Endothelial cell of umbilical vein (primary cell): Measurements from ENCODE around the gene GABPB1. TPM values are rescaled to one million over a fixed set of nuclear protein-coding genes. Genes with fewer than 3 reads are reported as not detected.

ENCODE experiments used
- BruUV-seq: library from RNA; stranded (reverse); fragments of 400-500 nt; replicated peaks from 2 replicates; lab custom pipeline; 2021; lab: Mats Ljungman, UMichigan
- CTCF ChIA-PET: fragments of 300-600, 350-600 bp; sonication (Branson Sonifier 250); formaldehyde crosslinking; loops from one replicate; lab custom pipeline; 2021; ENCODE audit warnings: antibody characterized with exemption, inconsistent platforms; lab: Charles Lee
- POLR2A ChIA-PET: fragments of 300-600, 350-600 bp; sonication (Branson Sonifier 250); formaldehyde crosslinking; loops from one replicate; lab custom pipeline; 2021; ENCODE audit warnings: antibody characterized with exemption, inconsistent platforms; lab: Charles Lee
- DNase-seq: peaks from one replicate; pipeline ENCODE4 v3.0.0-alpha.2; 2011; ENCODE audit warnings: low read depth, low spot score
- FAIRE-seq: peaks from 2 replicates; lab custom pipeline; 2011; peaks lifted over from hg19 to GRCh38; lab: Jason Lieb, UNC
- H2AFZ ChIP-seq: 2 replicates; pipeline ENCODE4 v1.6.0; 2012; ENCODE audit warnings: low read depth, low read length, control low read depth, inconsistent platforms
- H3K27ac ChIP-seq: 2 replicates; pipeline ENCODE4 v1.5.1; 2011; ENCODE audit warnings: low read depth, mild to moderate bottlenecking, control low read depth, low read length, moderate library complexity; ENCODE audit not compliant: insufficient read depth
- H3K27me3 ChIP-seq, 2 experiments: 2 replicates each; pipeline versions ENCODE4 v1.6.0 to v1.6.1; 2011; ENCODE audit warnings: low read length in 2 of 2, mixed read lengths in 1 of 2; ENCODE audit not compliant: control insufficient read depth in 2 of 2, insufficient read depth in 2 of 2
- H3K36me3 ChIP-seq, 2 experiments: 2 replicates in 1 of 2; 3 replicates in 1 of 2; pipeline ENCODE4 v1.5.1; 2011; ENCODE audit warnings: low read length in 2 of 2, mild to moderate bottlenecking in 1 of 2, moderate library complexity in 1 of 2; ENCODE audit not compliant: control insufficient read depth in 2 of 2, insufficient read depth in 2 of 2; ENCODE audit errors: extremely low read depth in 1 of 2
- H3K4me1 ChIP-seq: 3 replicates; pipeline ENCODE4 v1.5.1; 2011; ENCODE audit warnings: mild to moderate bottlenecking, low read length; ENCODE audit not compliant: control insufficient read depth, insufficient read depth; ENCODE audit errors: extremely low read depth
- H3K4me2 ChIP-seq: 2 replicates; pipeline ENCODE4 v1.6.1; 2011; ENCODE audit warnings: low read length, control low read depth, mixed read lengths; ENCODE audit not compliant: insufficient read depth
- H3K4me3 ChIP-seq, 3 experiments: fragments of 200-600 bp in 1 of 3; sonication (generic), shearing (Covaris generic) in 1 of 3; replicated peaks in 1 of 3; 2 replicates each; pipeline ENCODE4 v1.5.1; 2011 to 2016; ENCODE audit warnings: control low read depth in 3 of 3, low read length in 3 of 3, mild to moderate bottlenecking in 2 of 3, inconsistent platforms in 1 of 3, low read depth in 1 of 3, moderate library complexity in 1 of 3; ENCODE audit not compliant: insufficient read depth in 1 of 3
- H3K79me2 ChIP-seq: 2 replicates; pipeline ENCODE4 v1.6.0; 2012; ENCODE audit warnings: low read length, inconsistent platforms; ENCODE audit not compliant: control insufficient read depth, insufficient read depth
- H3K9ac ChIP-seq: replicated peaks from 2 replicates; pipeline ENCODE3; 2011; ENCODE audit warnings: low read length, control low read depth; ENCODE audit not compliant: insufficient read depth; ENCODE audit errors: extremely low read depth
- H3K9me1 ChIP-seq: replicated peaks from 3 replicates; pipeline ENCODE4 v1.6.0; 2011; ENCODE audit warnings: mild to moderate bottlenecking, low read length; ENCODE audit not compliant: control insufficient read depth, insufficient read depth; ENCODE audit errors: extremely low read depth
- H3K9me3 ChIP-seq: replicated peaks from 2 replicates; pipeline ENCODE4 v1.5.1; 2012; ENCODE audit warnings: low read length, inconsistent platforms; ENCODE audit not compliant: control insufficient read depth, insufficient read depth
- H4K20me1 ChIP-seq: replicated peaks from 2 replicates; pipeline ENCODE3; 2011; ENCODE audit warnings: mild to moderate bottlenecking, low read length; ENCODE audit not compliant: control insufficient read depth, insufficient read depth; ENCODE audit errors: extremely low read depth
- EZH2 ChIP-seq: IDR thresholded peaks from 2 replicates; pipeline ENCODE4 v1.6.1; 2012; ENCODE audit warnings: borderline replicate concordance, low read depth, mild to moderate bottlenecking, moderate library complexity, low read length, inconsistent platforms; ENCODE audit not compliant: severe bottlenecking
- GATA2 ChIP-seq: IDR thresholded peaks from 2 replicates; pipeline ENCODE4 v1.7.0; 2011; ENCODE audit warnings: low read depth, mild to moderate bottlenecking, moderate library complexity, mixed read lengths, low read length; ENCODE audit not compliant: insufficient read length, insufficient read depth
- JUN ChIP-seq: IDR thresholded peaks from 2 replicates; pipeline ENCODE4 v1.6.1; 2011; ENCODE audit warnings: borderline replicate concordance, low read depth; ENCODE audit not compliant: insufficient read length, insufficient read depth
- MYC ChIP-seq: IDR thresholded peaks from one replicate; pipeline ENCODE4 v1.6.1; 2011; ENCODE audit warnings: mild to moderate bottlenecking, low read depth, low read length
- POLR2A ChIP-seq: IDR thresholded peaks from 2 replicates; pipeline ENCODE4 v1.6.1; 2012; ENCODE audit warnings: low read depth, mild to moderate bottlenecking, control low read depth, low read length
- POLR2AphosphoS5 ChIP-seq: IDR thresholded peaks from 2 replicates; pipeline ENCODE4 v1.6.1; 2012; ENCODE audit warnings: low read depth, mild to moderate bottlenecking, control low read depth, low read length, moderate library complexity; ENCODE audit not compliant: insufficient read depth
- dilution Hi-C: fragments of 300-500 bp; cut with MboI; formaldehyde crosslinking; loops from one replicate; pipeline ENCODE4 v1.15.0; 2019; ENCODE audit warnings: low sequenced_read_pairs; ENCODE audit not compliant: extremely low pct_ligation_motif_present
- intact Hi-C: fragments of 100-400 bp; cut with micrococcal nuclease; formaldehyde crosslinking; loops from one replicate; pipeline ENCODE4 v1.10.0; 2022
- polyA plus RNA-seq, 4 experiments: library from polyadenylated mRNA; depleted of rRNA in 3 of 4; stranded (reverse) in 3 of 4; unstranded in 1 of 4; fragments of >200 nt; gene quantifications; 2 replicates each; pipeline versions ENCODE4 v1.2.1 to v1.2.3, GENCODE V29; 2011 to 2012; ENCODE audit warnings: missing spikeins in 1 of 4
- total RNA-seq: library from RNA; stranded (reverse); gene quantifications from 2 replicates; pipeline ENCODE4 v1.2.3, GENCODE V29; 2021
- TF ChIP-seq, protein P1 (sequence below): IDR thresholded peaks from 2 replicates; pipeline ENCODE4 v1.6.1; 2011; ENCODE audit not compliant: insufficient read depth, insufficient read length

GABPB1 gene
- total and polyA plus RNA-seq, 2 donors (not counting 3 experiments of a cell fraction or from before 2014, with no cell fraction given), result 42.3 to 59.7 TPM

DNA sequence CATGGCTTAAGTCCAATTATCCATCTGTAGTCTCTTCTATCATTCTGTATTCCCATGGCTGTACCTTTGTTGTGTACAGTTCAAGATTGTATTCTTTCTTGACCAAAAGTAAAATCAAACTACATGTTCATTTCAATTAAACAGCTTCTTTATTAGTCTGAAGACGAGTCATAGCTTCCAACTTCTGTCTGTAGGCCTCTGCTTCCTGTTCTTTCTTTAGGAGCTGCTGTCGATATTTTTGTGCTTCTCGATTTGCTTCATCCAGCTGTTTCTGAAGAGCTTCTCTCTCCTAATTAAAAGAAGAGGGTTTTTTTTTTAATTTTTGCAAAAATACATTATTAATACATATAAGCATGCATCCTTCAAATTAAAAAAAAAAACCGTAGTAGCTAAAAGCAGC, 76.5 kb downstream of the GABPB1 start:
- Histone ChIP-seq H2AFZ (no peak overlapping the region), H3K9me1 (no peaks in the 10 kb centered on the region), H3K27me3 (no peaks in the 10 kb centered on the region), H4K20me1 (no peaks in the 10 kb centered on the region), H3K27ac (no peak overlapping the region), H3K4me3 (no peak overlapping the region), H3K79me2 (no peaks in the 10 kb centered on the region), H3K4me1 (no peaks in the 10 kb centered on the region), H3K36me3 (no peaks in the 10 kb centered on the region), H3K4me2 (no peak overlapping the region), H3K9me3 (no peaks in the 10 kb centered on the region), H3K9ac (no peak overlapping the region)
- no TSS peak for BruUV-seq
- intact Hi-C loops, result no loop called here
- dilution Hi-C loops, result no loop called here
- TF ChIP-seq MYC (no peak), POLR2AphosphoS5 (no peak), JUN (no peak), GATA2 (no peak), EZH2 (no peak)
- TF ChIP-seq, protein P1, sequence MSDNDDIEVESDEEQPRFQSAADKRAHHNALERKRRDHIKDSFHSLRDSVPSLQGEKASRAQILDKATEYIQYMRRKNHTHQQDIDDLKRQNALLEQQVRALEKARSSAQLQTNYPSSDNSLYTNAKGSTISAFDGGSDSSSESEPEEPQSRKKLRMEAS, result no peak
- ChIA-PET POLR2A (interaction anchor here (0.6 to 0.7 kb wide), 2 partner anchors 68 to 498 kb away, joined by 3 to 7 read pairs; no protein-coding TSS in a partner anchor), CTCF (interaction anchor here (1.4 to 2.6 kb wide), 2 partner anchors 8 to 38 kb away, joined by 4 to 8 read pairs; no protein-coding TSS in a partner anchor)
- DNase-seq (no peak), FAIRE-seq (no peak)

DNA sequence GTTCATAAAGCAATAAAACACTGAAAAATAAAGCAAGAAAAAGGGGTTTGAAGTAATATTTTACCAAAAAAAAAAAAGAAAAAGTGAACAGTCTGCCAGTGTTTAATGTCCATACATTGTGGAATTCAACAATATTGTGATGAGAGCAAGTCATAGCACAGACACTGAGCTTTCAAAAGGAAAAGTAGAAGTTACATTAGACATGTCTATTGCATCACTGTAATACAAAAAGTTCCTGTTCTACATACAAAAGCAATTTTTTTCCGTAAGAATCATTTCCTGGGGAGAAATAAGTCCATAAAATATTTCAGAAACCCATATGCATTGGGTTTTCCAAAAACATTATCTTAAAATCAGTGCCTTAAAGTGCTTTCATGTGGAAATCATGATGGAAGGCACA, 77.6 kb downstream of the GABPB1 start:
- dilution Hi-C loops (no loop called here), intact Hi-C loops (no loop called here)
- Histone ChIP-seq H2AFZ (no peak overlapping the region), H3K4me2 (no peak overlapping the region), H3K27me3 (no peaks in the 10 kb centered on the region), H3K9ac (no peak overlapping the region), H3K9me3 (no peaks in the 10 kb centered on the region), H4K20me1 (no peaks in the 10 kb centered on the region), H3K4me3 (no peak overlapping the region), H3K36me3 (no peaks in the 10 kb centered on the region), H3K79me2 (no peaks in the 10 kb centered on the region), H3K9me1 (no peaks in the 10 kb centered on the region), H3K27ac (no peak overlapping the region), H3K4me1 (no peaks in the 10 kb centered on the region)
- no peak for DNase-seq
- POLR2A ChIA-PET, result no interaction called here
- TF ChIP-seq, protein P1, result no peak
- no peak for TF ChIP-seq POLR2A
- no peak for TF ChIP-seq GATA2
- TF ChIP-seq POLR2AphosphoS5, result no peak
- BruUV-seq, result no TSS peak
- CTCF ChIA-PET, result no interaction called here
- no peak for FAIRE-seq
